Activated CD4-positive, alpha-beta T cell treated with anti-CD3 and anti-CD28 coated beads, Interleukin-2, amount 10 ng/mL, durations not matched to agents 7 days and 5 days (primary cell): ENCODE measurements around the gene ALDH1L1. TPM values are rescaled to one million over a fixed set of nuclear protein-coding genes. Genes with fewer than 3 reads are reported as not detected.
A peak's percentile ranks its signal among the peaks of the same experiment; 100 is the strongest.

ENCODE experiments used
- CTCF ChIA-PET: fragments of 350-600 bp; sonication (Branson Sonifier 250); formaldehyde crosslinking; loops from one replicate; lab custom pipeline; 2021; ENCODE audit warnings: antibody characterized with exemption; lab: Charles Lee
- POLR2A ChIA-PET: fragments of 350-600 bp; sonication (Branson Sonifier 250); formaldehyde crosslinking; loops from one replicate; lab custom pipeline; 2021; ENCODE audit warnings: antibody characterized with exemption; lab: Charles Lee
- DNase-seq: peaks from one replicate; pipeline ENCODE4 v3.0.0-alpha.2; 2020
- H3K27ac Mint-ChIP-seq: one replicate; pipeline ENCODE4 v1.8.0; 2021; ENCODE audit warnings: mild to moderate bottlenecking, moderate library complexity, mixed read lengths
- H3K27me3 Mint-ChIP-seq: one replicate; pipeline ENCODE4 v1.8.0; 2021; ENCODE audit warnings: mixed read lengths
- H3K36me3 Mint-ChIP-seq: one replicate; pipeline ENCODE4 v1.8.0; 2021; ENCODE audit warnings: low read depth, mixed read lengths
- H3K4me1 Mint-ChIP-seq: one replicate; pipeline ENCODE4 v1.8.0; 2021; ENCODE audit warnings: mixed read lengths
- H3K4me3 Mint-ChIP-seq: one replicate; pipeline ENCODE4 v1.8.0; 2021; ENCODE audit warnings: mild to moderate bottlenecking, moderate library complexity, mixed read lengths
- H3K9me3 Mint-ChIP-seq: one replicate; pipeline ENCODE4 v1.8.0; 2021; ENCODE audit warnings: mixed read lengths
- total RNA-seq, 2 experiments: library from RNA; stranded (reverse); gene quantifications; one replicate each; pipeline ENCODE4 v1.2.3, GENCODE V29; 2021

ALDH1L1 gene
- total RNA-seq, 2 experiments from 2014 or later = not detected

- POLR2A ChIA-PET = no interaction called here
Measured at GRCh38 chr3:126149256-126149902, 31.0 kb downstream of the ALDH1L1 start.

GRCh38 chr3:126147932-126148683 is 32.3 kb downstream of the ALDH1L1 start:
- DNase-seq = peak; percentile 4

More at GRCh38 chr3:126149256-126149902, 31.0 kb downstream of the ALDH1L1 start:
- no peaks in the 10 kb centered on the region for H3K4me1 Mint-ChIP-seq
- H3K36me3 Mint-ChIP-seq = no peaks in the 10 kb centered on the region
- no peak overlapping the region for H3K4me3 Mint-ChIP-seq
- no peaks in the 10 kb centered on the region for H3K9me3 Mint-ChIP-seq
- CTCF ChIA-PET = interaction anchor here (0.6 kb wide), 1 partner anchor 553 kb away, joined by 3 read pairs; no protein-coding TSS in a partner anchor
- H3K27ac Mint-ChIP-seq = no peak overlapping the region
- DNase-seq = no peak
- peaks cover 7% of the 10 kb centered on the region for H3K27me3 Mint-ChIP-seq

GRCh38 chr3:126147147-126147931 is 33.0 kb downstream of the ALDH1L1 start:
- H3K27ac Mint-ChIP-seq = no peak overlapping the region
- CTCF ChIA-PET = no interaction called here
- H3K4me1 Mint-ChIP-seq = no peaks in the 10 kb centered on the region
- H3K9me3 Mint-ChIP-seq = no peaks in the 10 kb centered on the region
- no peak for DNase-seq
- H3K4me3 Mint-ChIP-seq = no peak overlapping the region
- H3K27me3 Mint-ChIP-seq = peaks cover 24% of the 10 kb centered on the region
- H3K36me3 Mint-ChIP-seq = no peaks in the 10 kb centered on the region
- POLR2A ChIA-PET = no interaction called here

More at GRCh38 chr3:126147932-126148683, 32.3 kb downstream of the ALDH1L1 start:
- Mint-ChIP-seq H3K4me3 (no peak overlapping the region), H3K9me3 (no peaks in the 10 kb centered on the region), H3K36me3 (no peaks in the 10 kb centered on the region), H3K27me3 (peaks cover 18% of the 10 kb centered on the region), H3K27ac (no peak overlapping the region), H3K4me1 (no peaks in the 10 kb centered on the region)
- CTCF ChIA-PET = no interaction called here
- POLR2A ChIA-PET = no interaction called here

GRCh38 chr3:126146525-126147146 is 33.8 kb downstream of the ALDH1L1 start:
- DNase-seq = no peak
- Mint-ChIP-seq H3K4me3 (no peak overlapping the region), H3K4me1 (no peaks in the 10 kb centered on the region), H3K36me3 (no peaks in the 10 kb centered on the region), H3K27me3 (peaks cover 30% of the 10 kb centered on the region), H3K27ac (no peak overlapping the region), H3K9me3 (no peaks in the 10 kb centered on the region)
- ChIA-PET CTCF (no interaction called here), POLR2A (no interaction called here)

GRCh38 chr3:126146034-126146433 is 34.4 kb downstream of the ALDH1L1 start:
- POLR2A ChIA-PET = no interaction called here
- CTCF ChIA-PET = no interaction called here
- no peaks in the 10 kb centered on the region for H3K36me3 Mint-ChIP-seq
- peaks cover 35% of the 10 kb centered on the region for H3K27me3 Mint-ChIP-seq
- H3K27ac Mint-ChIP-seq = no peak overlapping the region
- DNase-seq = no peak
- no peak overlapping the region for H3K4me3 Mint-ChIP-seq
- no peaks in the 10 kb centered on the region for H3K4me1 Mint-ChIP-seq
- no peaks in the 10 kb centered on the region for H3K9me3 Mint-ChIP-seq

- no peak for DNase-seq
Measured at GRCh38 chr3:126142652-126143051, 37.7 kb downstream of the ALDH1L1 start.

GRCh38 chr3:126137490-126138130 is 42.8 kb downstream of the ALDH1L1 start:
- no peak for DNase-seq
- Mint-ChIP-seq H3K9me3 (no peaks in the 10 kb centered on the region), H3K27me3 (peaks cover 38% of the 10 kb centered on the region), H3K4me1 (no peaks in the 10 kb centered on the region), H3K27ac (no peak overlapping the region), H3K36me3 (no peaks in the 10 kb centered on the region), H3K4me3 (no peak overlapping the region)
- ChIA-PET CTCF (interaction anchor here (1.1 kb wide), 1 partner anchor 14 kb away, joined by 4 read pairs; no protein-coding TSS in a partner anchor), POLR2A (no interaction called here)

More at GRCh38 chr3:126142652-126143051, 37.7 kb downstream of the ALDH1L1 start:
- CTCF ChIA-PET = no interaction called here
- POLR2A ChIA-PET = no interaction called here
- no peaks in the 10 kb centered on the region for H3K9me3 Mint-ChIP-seq
- no peak overlapping the region for H3K4me3 Mint-ChIP-seq
- H3K36me3 Mint-ChIP-seq = no peaks in the 10 kb centered on the region
- peaks cover 60% of the 10 kb centered on the region for H3K27me3 Mint-ChIP-seq
- no peak overlapping the region for H3K27ac Mint-ChIP-seq
- H3K4me1 Mint-ChIP-seq = no peaks in the 10 kb centered on the region

- POLR2A ChIA-PET = no interaction called here
- DNase-seq = no peak
- no peak overlapping the region for H3K27ac Mint-ChIP-seq
- H3K36me3 Mint-ChIP-seq = no peaks in the 10 kb centered on the region
- H3K9me3 Mint-ChIP-seq = no peaks in the 10 kb centered on the region
- no peak overlapping the region for H3K4me3 Mint-ChIP-seq
- H3K27me3 Mint-ChIP-seq = peaks cover 31% of the 10 kb centered on the region
- no peaks in the 10 kb centered on the region for H3K4me1 Mint-ChIP-seq
- CTCF ChIA-PET = no interaction called here
Measured at GRCh38 chr3:126136428-126137220, 43.8 kb downstream of the ALDH1L1 start.

- POLR2A ChIA-PET = no interaction called here
- DNase-seq = no peak
- Mint-ChIP-seq H3K9me3 (no peaks in the 10 kb centered on the region), H3K27ac (no peak overlapping the region), H3K4me1 (no peaks in the 10 kb centered on the region), H3K36me3 (no peaks in the 10 kb centered on the region), H3K4me3 (no peak overlapping the region), H3K27me3 (peaks cover 21% of the 10 kb centered on the region)
- CTCF ChIA-PET = no interaction called here
Measured at GRCh38 chr3:126135406-126136076, 44.8 kb downstream of the ALDH1L1 start.

GRCh38 chr3:126135071-126135405 is 45.3 kb downstream of the ALDH1L1 start:
- ChIA-PET POLR2A (no interaction called here), CTCF (no interaction called here)
- H3K4me3 Mint-ChIP-seq = no peak overlapping the region
- H3K27me3 Mint-ChIP-seq = peaks cover 17% of the 10 kb centered on the region
- H3K4me1 Mint-ChIP-seq = no peaks in the 10 kb centered on the region
- no peaks in the 10 kb centered on the region for H3K36me3 Mint-ChIP-seq
- no peak overlapping the region for H3K27ac Mint-ChIP-seq
- H3K9me3 Mint-ChIP-seq = no peaks in the 10 kb centered on the region
- no peak for DNase-seq

- CTCF ChIA-PET = no interaction called here
- no peaks in the 10 kb centered on the region for H3K9me3 Mint-ChIP-seq
- POLR2A ChIA-PET = no interaction called here
Measured at GRCh38 chr3:126134219-126134975, 46.0 kb downstream of the ALDH1L1 start.

More at GRCh38 chr3:126134219-126134975, 46.0 kb downstream of the ALDH1L1 start:
- Mint-ChIP-seq H3K4me1 (no peaks in the 10 kb centered on the region), H3K4me3 (no peak overlapping the region), H3K27ac (no peak overlapping the region), H3K27me3 (peaks cover 11% of the 10 kb centered on the region), H3K36me3 (no peaks in the 10 kb centered on the region)
- peak; percentile 60 for DNase-seq
